Measurements from ENCODE around the gene XRCC1.

The XRCC1 gene

GRCh38 chr19:43594081-43594697 is 18.9 kb upstream of the XRCC1 start:
- no peak overlapping the region for H3K27ac ChIP-seq (replicated peaks; ENCODE audit: low read length)
- no peak overlapping the region for H2AFZ ChIP-seq (ENCODE audit: low read length)
- H2BK120ac ChIP-seq (ENCODE audit: low read depth, low read length), result no peak overlapping the region
- no peak overlapping the region for H2AK5ac ChIP-seq (ENCODE audit: low read depth, low read length)
- no peak overlapping the region for H3K23ac ChIP-seq (ENCODE audit: low read depth, low read length, poor library complexity)
- H3K4me3 ChIP-seq (ENCODE audit: low read length in 2 of 2), result peak overlapping the region in 1 of 2 donors; percentile 60
- H4K8ac ChIP-seq (ENCODE audit: low read depth, low read length), result no peak overlapping the region
- peaks cover 17% of the 10 kb centered on the region for H3K79me1 ChIP-seq (ENCODE audit: low read depth, low read length)
- H3K4me2 ChIP-seq (ENCODE audit: insufficient read depth, low read length, poor library complexity, severe bottlenecking), result no peak overlapping the region
- no peak overlapping the region for H3K9ac ChIP-seq (ENCODE audit: low read depth, low read length, poor library complexity)
- no CpG with 5 or more reads among the region's 10 CpGs for WGBS, 2 donors (ENCODE audit: extremely low coverage in 2 of 2, insufficient read length in 2 of 2, insufficient replicate concordance in 1 of 2)
- H3K36me3 ChIP-seq (replicated peaks in 1 of 2; ENCODE audit: control insufficient read depth in 2 of 2, insufficient read depth in 2 of 2, low read length in 2 of 2), result peaks cover 29 to 68% of the 10 kb centered on the region in 2 donors
- no peak overlapping the region for H2BK5ac ChIP-seq (ENCODE audit: low read length)
- no peak overlapping the region for H4K91ac ChIP-seq (ENCODE audit: low read depth, low read length, poor library complexity)
- no peak for DNase-seq (ENCODE audit: low spot score)
- H3K27me3 ChIP-seq (ENCODE audit: control insufficient read depth in 3 of 3, insufficient read depth in 3 of 3, low read depth in 1 of 3, low read length in 3 of 3), result no peaks in the 10 kb centered on the region
- H3K4me1 ChIP-seq (ENCODE audit: control insufficient read depth in 2 of 2, insufficient read depth in 1 of 2, low read depth in 1 of 2, low read length in 2 of 2), result peaks cover 7 to 8% of the 10 kb centered on the region in 2 donors
- H3K14ac ChIP-seq (ENCODE audit: low read length), result no peak overlapping the region
- H2BK15ac ChIP-seq (ENCODE audit: low read length), result no peak overlapping the region
- H3K18ac ChIP-seq (ENCODE audit: low read length), result no peak overlapping the region
- no peaks in the 10 kb centered on the region for H3K9me3 ChIP-seq (replicated peaks in 1 of 2; ENCODE audit: control insufficient read depth in 2 of 2, insufficient read depth in 1 of 2, low read depth in 1 of 2, low read length in 2 of 2)
- H2BK12ac ChIP-seq (ENCODE audit: low read length), result no peak overlapping the region
- H3K4ac ChIP-seq (ENCODE audit: low read length), result no peak overlapping the region

- H3K4me1 ChIP-seq (ENCODE audit: control insufficient read depth in 2 of 2, insufficient read depth in 1 of 2, low read depth in 1 of 2, low read length in 2 of 2), result peaks cover 7 to 8% of the 10 kb centered on the region in 2 donors
These were observed 17.5 kb upstream of the XRCC1 start for GRCh38 chr19:43592800-43593350.

GRCh38 chr19:43591904-43592772 is 16.8 kb upstream of the XRCC1 start:
- no peak overlapping the region for H2BK120ac ChIP-seq (ENCODE audit: low read depth, low read length)
- peaks cover 16% of the 10 kb centered on the region for H3K79me1 ChIP-seq (ENCODE audit: low read depth, low read length)
- H3K18ac ChIP-seq (ENCODE audit: low read length), result no peak overlapping the region
- no peak overlapping the region for H3K27ac ChIP-seq (replicated peaks; ENCODE audit: low read length)
- no peak overlapping the region for H3K4me3 ChIP-seq (ENCODE audit: low read length in 2 of 2)
- H4K8ac ChIP-seq (ENCODE audit: low read depth, low read length), result no peak overlapping the region
- no CpG with 5 or more reads among the region's 63 CpGs for WGBS, 2 donors (ENCODE audit: extremely low coverage in 2 of 2, insufficient read length in 2 of 2, insufficient replicate concordance in 1 of 2)
- H3K23ac ChIP-seq (ENCODE audit: low read depth, low read length, poor library complexity), result peak overlapping the region; percentile 45
- no peak overlapping the region for H2AK5ac ChIP-seq (ENCODE audit: low read depth, low read length)
- no peak overlapping the region for H4K91ac ChIP-seq (ENCODE audit: low read depth, low read length, poor library complexity)
- H3K27me3 ChIP-seq (ENCODE audit: control insufficient read depth in 3 of 3, insufficient read depth in 3 of 3, low read depth in 1 of 3, low read length in 3 of 3), result no peaks in the 10 kb centered on the region
- peaks cover 4% of the 10 kb centered on the region in 2 donors for H3K4me1 ChIP-seq (ENCODE audit: control insufficient read depth in 2 of 2, insufficient read depth in 1 of 2, low read depth in 1 of 2, low read length in 2 of 2)
- DNase-seq (ENCODE audit: low spot score), result no peak
- peaks cover 30 to 63% of the 10 kb centered on the region in 2 donors for H3K36me3 ChIP-seq (replicated peaks in 1 of 2; ENCODE audit: control insufficient read depth in 2 of 2, insufficient read depth in 2 of 2, low read length in 2 of 2)
- no peak overlapping the region for H3K14ac ChIP-seq (ENCODE audit: low read length)
- no peak overlapping the region for H2BK12ac ChIP-seq (ENCODE audit: low read length)
- H3K9me3 ChIP-seq (replicated peaks in 1 of 2; ENCODE audit: control insufficient read depth in 2 of 2, insufficient read depth in 1 of 2, low read depth in 1 of 2, low read length in 2 of 2), result no peaks in the 10 kb centered on the region
- no peak overlapping the region for H3K4ac ChIP-seq (ENCODE audit: low read length)
- H2BK5ac ChIP-seq (ENCODE audit: low read length), result peak overlapping the region; percentile 43
- no peak overlapping the region for H2BK15ac ChIP-seq (ENCODE audit: low read length)
- no peak overlapping the region for H3K9ac ChIP-seq (ENCODE audit: low read depth, low read length, poor library complexity)
- no peak overlapping the region for H3K4me2 ChIP-seq (ENCODE audit: insufficient read depth, low read length, poor library complexity, severe bottlenecking)
- H2AFZ ChIP-seq (ENCODE audit: low read length), result no peak overlapping the region

More at GRCh38 chr19:43592800-43593350, 17.5 kb upstream of the XRCC1 start:
- DNase-seq (ENCODE audit: low spot score), result no peak
- H3K27me3 ChIP-seq (ENCODE audit: control insufficient read depth in 3 of 3, insufficient read depth in 3 of 3, low read depth in 1 of 3, low read length in 3 of 3), result no peaks in the 10 kb centered on the region
- H4K8ac ChIP-seq (ENCODE audit: low read depth, low read length), result no peak overlapping the region
- WGBS, 2 donors (ENCODE audit: extremely low coverage in 2 of 2, insufficient read length in 2 of 2, insufficient replicate concordance in 1 of 2), result no CpG with 5 or more reads among the region's 37 CpGs
- no peak overlapping the region for H2AFZ ChIP-seq (ENCODE audit: low read length)
- no peak overlapping the region for H2BK5ac ChIP-seq (ENCODE audit: low read length)
- H3K18ac ChIP-seq (ENCODE audit: low read length), result peak overlapping the region; percentile 33
- peaks cover 30 to 62% of the 10 kb centered on the region in 2 donors for H3K36me3 ChIP-seq (replicated peaks in 1 of 2; ENCODE audit: control insufficient read depth in 2 of 2, insufficient read depth in 2 of 2, low read length in 2 of 2)
- H2BK120ac ChIP-seq (ENCODE audit: low read depth, low read length), result no peak overlapping the region
- H2BK15ac ChIP-seq (ENCODE audit: low read length), result no peak overlapping the region
- no peak overlapping the region for H2BK12ac ChIP-seq (ENCODE audit: low read length)
- peak overlapping the region; percentile 45 for H3K23ac ChIP-seq (ENCODE audit: low read depth, low read length, poor library complexity)
- peak overlapping the region; percentile 46 for H3K9ac ChIP-seq (ENCODE audit: low read depth, low read length, poor library complexity)
- no peaks in the 10 kb centered on the region for H3K9me3 ChIP-seq (replicated peaks in 1 of 2; ENCODE audit: control insufficient read depth in 2 of 2, insufficient read depth in 1 of 2, low read depth in 1 of 2, low read length in 2 of 2)
- no peak overlapping the region for H2AK5ac ChIP-seq (ENCODE audit: low read depth, low read length)
- H3K4me3 ChIP-seq (ENCODE audit: low read length in 2 of 2), result peak overlapping the region in 1 of 2 donors; percentile 30
- no peak overlapping the region for H3K27ac ChIP-seq (replicated peaks; ENCODE audit: low read length)
- H4K91ac ChIP-seq (ENCODE audit: low read depth, low read length, poor library complexity), result no peak overlapping the region
- no peak overlapping the region for H3K4ac ChIP-seq (ENCODE audit: low read length)
- no peak overlapping the region for H3K14ac ChIP-seq (ENCODE audit: low read length)
- no peak overlapping the region for H3K4me2 ChIP-seq (ENCODE audit: insufficient read depth, low read length, poor library complexity, severe bottlenecking)
- H3K79me1 ChIP-seq (ENCODE audit: low read depth, low read length), result peaks cover 17% of the 10 kb centered on the region

GRCh38 chr19:43589678-43590077 is 14.4 kb upstream of the XRCC1 start:
- Histone ChIP-seq H4K91ac (ENCODE audit: low read depth, low read length, poor library complexity) (no peak overlapping the region), H3K36me3 (replicated peaks in 1 of 2; ENCODE audit: control insufficient read depth in 2 of 2, insufficient read depth in 2 of 2, low read length in 2 of 2) (peaks cover 35 to 71% of the 10 kb centered on the region in 2 donors), H2AFZ (ENCODE audit: low read length) (no peak overlapping the region), H3K27ac (replicated peaks; ENCODE audit: low read length) (no peak overlapping the region), H2AK5ac (ENCODE audit: low read depth, low read length) (no peak overlapping the region), H3K23ac (ENCODE audit: low read depth, low read length, poor library complexity) (no peak overlapping the region), H3K4ac (ENCODE audit: low read length) (no peak overlapping the region), H2BK5ac (ENCODE audit: low read length) (no peak overlapping the region), H3K14ac (ENCODE audit: low read length) (no peak overlapping the region), H3K9me3 (replicated peaks in 1 of 2; ENCODE audit: control insufficient read depth in 2 of 2, insufficient read depth in 1 of 2, low read depth in 1 of 2, low read length in 2 of 2) (no peaks in the 10 kb centered on the region), H3K4me1 (ENCODE audit: control insufficient read depth in 2 of 2, insufficient read depth in 1 of 2, low read depth in 1 of 2, low read length in 2 of 2) (no peaks in the 10 kb centered on the region), H4K8ac (ENCODE audit: low read depth, low read length) (no peak overlapping the region), H3K79me1 (ENCODE audit: low read depth, low read length) (peaks cover 18% of the 10 kb centered on the region), H2BK12ac (ENCODE audit: low read length) (no peak overlapping the region), H3K18ac (ENCODE audit: low read length) (no peak overlapping the region), H2BK120ac (ENCODE audit: low read depth, low read length) (no peak overlapping the region), H3K4me2 (ENCODE audit: insufficient read depth, low read length, poor library complexity, severe bottlenecking) (no peak overlapping the region), H3K4me3 (ENCODE audit: low read length in 2 of 2) (no peak overlapping the region), H2BK15ac (ENCODE audit: low read length) (no peak overlapping the region), H3K9ac (ENCODE audit: low read depth, low read length, poor library complexity) (no peak overlapping the region), H3K27me3 (ENCODE audit: control insufficient read depth in 3 of 3, insufficient read depth in 3 of 3, low read depth in 1 of 3, low read length in 3 of 3) (no peaks in the 10 kb centered on the region)
- WGBS, 2 donors (ENCODE audit: extremely low coverage in 2 of 2, insufficient read length in 2 of 2, insufficient replicate concordance in 1 of 2), result no CpG with 5 or more reads among the region's 6 CpGs
- no peak for DNase-seq (ENCODE audit: low spot score)
